Hair follicle dermal papilla cell (primary cell): ENCODE data around the gene XRCC6. TPM values are rescaled to one million over a fixed set of nuclear protein-coding genes. Genes with fewer than 3 reads are reported as not detected.

ENCODE experiments used
- small RNA-seq: library from RNA; depleted of rRNA; stranded (forward); fragments of <200 nt; gene quantifications from one replicate; pipeline ENCODE3, GENCODE V24; 2012
- total RNA-seq: library from RNA; depleted of rRNA; stranded (reverse); fragments of >200 nt; gene quantifications from 2 replicates; pipeline ENCODE4 v1.2.3, GENCODE V29; 2012

The XRCC6 gene
- 197 and 227 TPM in 2 replicates for total RNA-seq

DNA sequence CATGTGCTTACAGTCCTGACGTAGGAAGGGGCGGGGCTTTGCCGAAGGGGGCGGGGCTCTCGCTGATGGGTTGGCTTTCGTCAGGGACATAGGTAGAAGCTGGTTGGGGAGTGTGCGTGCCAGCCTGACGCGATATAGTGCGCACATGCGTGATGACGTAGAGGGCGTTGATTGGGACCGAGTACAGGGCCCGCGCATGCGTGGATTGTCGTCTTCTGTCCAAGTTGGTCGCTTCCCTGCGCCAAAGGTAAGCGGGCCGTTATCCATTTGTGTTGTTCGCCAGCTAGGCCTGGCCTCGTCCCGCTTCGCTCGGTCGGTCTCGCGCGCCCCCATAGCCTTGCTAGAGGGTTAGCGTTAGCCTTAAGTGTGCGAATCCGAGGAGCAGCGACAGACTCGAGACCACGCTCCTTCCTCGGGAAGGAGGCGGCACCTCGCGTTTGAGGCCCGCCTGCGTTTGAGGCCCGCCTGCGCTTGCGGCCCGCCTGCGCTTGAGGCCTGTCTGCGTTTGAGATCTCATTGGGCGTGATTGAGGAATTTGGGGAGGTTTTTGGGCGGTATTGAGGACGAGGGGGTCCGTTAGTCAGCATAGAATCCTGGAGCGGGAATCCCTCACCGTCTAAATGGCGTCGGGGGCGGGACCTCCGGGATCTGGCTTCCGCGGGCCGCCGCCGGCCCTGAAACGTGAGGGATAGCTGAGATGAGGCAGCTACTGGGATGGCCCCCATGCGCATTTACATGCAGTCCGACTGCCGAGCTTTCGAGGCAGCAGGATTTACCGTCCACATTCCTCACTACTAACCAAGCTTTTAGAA, at the start of gene XRCC6:
TSS of gene XRCC6 (plus strand) at position 197 of the 812 bp plus-strand sequence. CDS start 710 bp downstream, outside the sequence.

DNA sequence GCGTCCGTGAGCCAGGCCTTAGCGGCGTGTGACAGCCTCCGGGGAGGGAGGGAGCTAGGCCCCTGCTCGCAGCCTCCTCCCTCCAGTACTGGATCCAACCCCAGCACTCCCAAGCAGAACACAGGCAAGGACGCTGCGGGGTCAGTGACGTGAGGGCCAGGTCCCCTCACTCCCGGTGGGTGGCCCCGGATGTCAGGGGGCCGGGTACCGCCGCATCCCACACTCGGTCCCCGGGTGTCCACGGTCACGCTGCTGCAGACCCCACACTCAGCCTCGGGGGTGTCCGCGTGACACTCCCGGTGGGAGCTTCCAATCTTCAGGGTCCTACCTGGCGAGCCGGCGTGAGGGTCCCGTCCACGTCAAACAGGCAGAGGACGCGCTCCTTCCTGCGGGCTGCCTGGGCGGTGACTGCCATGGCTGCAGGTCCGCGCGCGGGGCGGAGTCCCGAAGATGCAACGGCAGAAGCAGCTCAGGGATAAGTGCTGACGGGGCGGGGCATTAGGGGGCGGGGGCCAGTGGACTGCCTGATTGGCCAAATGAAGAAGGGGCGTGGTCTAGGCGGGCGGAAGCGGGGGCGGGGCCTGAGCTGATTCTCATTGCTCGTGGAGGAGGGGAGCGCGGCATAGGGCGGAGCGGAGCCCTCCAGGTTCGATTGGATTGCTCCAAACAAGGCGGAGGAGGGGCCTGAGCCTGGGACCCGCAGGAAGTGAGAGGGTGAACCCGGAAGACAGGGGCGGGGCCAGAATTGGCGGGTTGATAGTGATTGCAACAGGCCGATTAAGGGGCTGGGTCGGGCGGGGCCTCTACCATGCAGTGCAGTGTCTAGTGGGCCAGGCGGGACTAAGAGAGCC, 31.5 kb upstream of the XRCC6 start, which contains the start of gene PMM1:
TSS of gene PMM1 (minus strand) at position 450 of the 851 bp plus-strand sequence. CDS start at position 415, 35 bp downstream.

DNA sequence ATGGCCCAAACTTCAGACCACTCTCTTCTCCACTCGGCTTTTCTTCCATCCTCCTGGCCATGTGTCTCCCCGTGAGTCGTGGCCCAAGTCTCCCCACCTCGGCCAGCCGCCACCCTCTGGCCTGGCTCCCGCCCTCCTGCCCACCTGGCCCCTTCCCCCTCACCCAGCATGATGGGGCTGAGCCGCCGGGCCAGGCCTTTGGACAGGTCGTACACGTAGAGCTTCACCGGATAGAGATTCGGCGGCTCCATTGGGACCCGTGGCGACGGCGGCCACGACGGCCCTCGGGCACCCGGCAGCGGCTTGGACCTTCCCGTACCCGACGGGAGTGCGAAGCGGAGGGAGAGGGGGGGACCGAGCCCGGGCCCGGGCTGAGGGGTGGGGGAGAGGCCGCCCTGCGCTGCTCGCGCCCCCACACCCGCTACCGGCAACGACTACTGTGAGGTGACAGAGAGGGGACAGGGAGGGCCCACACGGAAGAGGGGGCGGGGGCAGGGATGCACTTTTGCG, 451 bp upstream of the XRCC6 start, which contains the start of gene DESI1:
TSS of gene DESI1 (minus strand) at position 455 of the 510 bp plus-strand sequence. CDS start at position 251, 204 bp downstream.

DNA sequence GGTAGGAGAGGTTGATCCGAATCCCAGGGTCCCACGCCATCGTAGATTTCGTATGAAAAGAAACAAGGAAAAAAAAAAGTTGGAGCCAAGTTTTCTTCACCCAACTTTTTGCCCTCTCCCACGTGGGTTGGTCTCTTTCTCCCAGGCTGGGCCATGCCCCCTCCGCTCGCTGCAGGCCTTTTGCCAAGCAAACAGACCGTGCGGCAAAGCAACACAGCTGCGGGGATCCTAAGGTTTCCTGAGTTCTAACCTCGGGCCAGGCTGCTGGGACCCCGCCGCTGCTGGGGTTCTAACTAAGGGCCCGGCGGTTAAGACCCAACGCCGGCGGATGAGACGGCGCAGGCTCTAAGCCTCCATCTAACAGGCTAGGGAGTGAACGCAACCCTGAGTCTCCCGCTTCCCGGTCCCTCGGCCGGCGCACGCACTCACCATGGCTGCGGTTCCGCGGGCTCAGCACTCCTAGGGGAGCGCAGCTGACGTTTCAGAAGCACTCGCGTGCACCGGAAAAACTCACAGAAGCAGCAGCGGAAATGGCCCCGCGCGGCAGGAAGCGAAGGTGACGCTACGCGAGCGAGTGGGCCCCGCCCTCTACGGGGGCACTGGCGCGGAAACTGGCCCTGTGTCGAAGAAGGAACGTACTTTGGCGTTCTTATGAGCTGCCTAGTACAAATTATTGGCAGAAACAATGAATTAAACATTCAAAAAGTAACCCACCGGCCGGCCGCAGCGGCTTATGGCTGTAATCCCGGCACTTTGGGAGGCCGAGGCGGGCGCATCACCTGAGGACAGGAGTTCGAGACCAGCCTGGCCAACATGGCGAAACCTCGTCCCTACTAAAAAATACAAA, 67.5 kb downstream of the XRCC6 start, which contains the start of gene SNU13:
TSS of gene SNU13 (minus strand) at position 503 of the 847 bp plus-strand sequence. CDS start at position 432, 71 bp downstream.

DNA sequence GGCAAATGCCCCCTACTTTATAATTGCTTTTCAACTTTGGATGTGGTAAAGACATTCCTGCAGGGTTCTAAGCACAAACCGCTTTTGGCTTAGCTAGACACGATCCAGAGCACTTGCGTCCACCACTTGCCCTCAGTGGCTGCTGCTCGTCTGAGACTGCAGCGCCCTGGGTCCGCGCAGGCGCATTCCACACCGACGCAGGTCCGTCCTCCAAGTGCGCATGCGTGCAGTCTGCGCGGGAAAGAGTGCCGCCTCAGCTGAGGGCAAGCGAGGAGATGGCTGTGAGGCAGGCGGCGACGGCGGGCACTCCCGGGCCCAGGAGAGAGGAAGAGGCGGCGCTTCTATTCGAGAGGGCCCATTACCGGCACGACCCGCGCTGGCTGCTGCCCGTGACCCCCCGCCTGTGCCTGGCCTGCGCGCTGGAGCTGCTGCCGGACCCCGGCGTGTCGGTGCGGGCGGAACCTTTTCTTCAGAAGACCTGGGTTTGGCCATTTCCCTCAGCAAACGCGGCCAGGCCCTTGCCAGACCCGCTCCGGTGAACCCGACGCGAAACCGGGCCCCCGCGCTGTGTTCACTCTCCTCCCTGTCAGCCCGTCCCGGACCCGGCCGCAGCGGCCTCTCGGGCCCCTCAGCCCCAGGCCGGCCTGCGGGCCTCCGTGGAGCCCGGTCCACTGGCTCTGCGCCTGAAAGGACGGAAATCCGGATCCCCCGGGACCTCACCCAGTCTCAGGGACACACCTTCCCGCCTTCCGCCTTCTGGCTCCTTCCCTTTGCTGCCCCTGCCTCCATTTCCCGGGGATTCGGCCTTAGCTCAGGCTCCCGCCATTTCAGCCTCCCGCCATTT, 78.4 kb downstream of the XRCC6 start, which contains the start of gene MEI1:
TSS of gene MEI1 (plus strand) at position 240 of the 844 bp plus-strand sequence. CDS start at position 276, 36 bp downstream.

Small RNA genes lying within 50 kb of the gene (small RNA-seq; reads per million reads assigned to genes)
- gene HMGN2P10 (not detected), gene RF00019 (not detected), gene RNU6-476P (0.16 reads per million)

Other genes starting within 250 kb of the XRCC6 start
- gene TEF, start 239.4 kb upstream of the XRCC6 start, total RNA-seq, result 18.8 and 21.0 TPM in 2 replicates
- gene TOB2, start 174.5 kb upstream of the XRCC6 start, total RNA-seq, result 34.7 and 34.9 TPM in 2 replicates
- gene PHF5A, start 152.6 kb upstream of the XRCC6 start, total RNA-seq, result 34.2 and 36.3 TPM in 2 replicates
- 66.1 and 70.7 TPM in 2 replicates for gene ACO2, start 152.2 kb upstream of the XRCC6 start, total RNA-seq
- 33.6 and 42.0 TPM in 2 replicates for gene POLR3H, start 76.8 kb upstream of the XRCC6 start, total RNA-seq
- gene CSDC2, start 60.3 kb upstream of the XRCC6 start, total RNA-seq, result 2.3 and 6.1 TPM in 2 replicates
- 22.4 and 27.6 TPM in 2 replicates for gene PMM1, start 31.5 kb upstream of the XRCC6 start, total RNA-seq
- 19.0 and 21.3 TPM in 2 replicates for gene DESI1, start 252 bp upstream of the XRCC6 start, total RNA-seq
- gene SNU13, start 67.6 kb downstream of the XRCC6 start, total RNA-seq, result 60.8 and 70.2 TPM in 2 replicates
- 0.32 and 0.73 TPM in 2 replicates for gene MEI1, start 78.2 kb downstream of the XRCC6 start, total RNA-seq
- 9.7 and 14.9 TPM in 2 replicates for gene CCDC134, start 179.4 kb downstream of the XRCC6 start, total RNA-seq
- 98.8 and 109 TPM in 2 replicates for gene SREBF2, start 211.8 kb downstream of the XRCC6 start, total RNA-seq